ENCODE data around the gene METTL22. TPM values are rescaled to one million over a fixed set of nuclear protein-coding genes. Genes with fewer than 3 reads are reported as not detected.

The METTL22 gene
- total and polyA plus RNA-seq, 2 donors from 2014 or later: 12.0 to 26.2 TPM

GRCh38 chr16:8628981-8629725, 7.7 kb downstream of the METTL22 start:
- no peaks in the 10 kb centered on the region for H3K9me3 ChIP-seq (ENCODE audit: control insufficient read depth in 2 of 3, insufficient read depth in 1 of 3, low read length in 3 of 3)

GRCh38 chr16:8630255-8630953, 8.9 kb downstream of the METTL22 start:
- H3K9ac ChIP-seq (ENCODE audit: low read length in 3 of 3): no peak overlapping the region
- DNase-seq (no peak), FAIRE-seq (no peak)
- TF ChIP-seq CTCF (IDR thresholded peaks at IDR 0.05; ENCODE audit: borderline replicate concordance, extremely low read depth, insufficient read depth): no peak
- no peaks in the 10 kb centered on the region for H3K27me3 ChIP-seq (ENCODE audit: control insufficient read depth, insufficient read depth, low read length)
- peaks cover 8 to 69% (median 47%) of the 10 kb centered on the region in 3 donors for H3K36me3 ChIP-seq (ENCODE audit: control insufficient read depth in 2 of 3, insufficient read depth in 3 of 3, low read length in 3 of 3)
- H3K4me3 ChIP-seq (ENCODE audit: low read length in 3 of 3): no peak overlapping the region
- no peaks in the 10 kb centered on the region for H3K4me1 ChIP-seq (ENCODE audit: control insufficient read depth in 2 of 3, insufficient read depth in 2 of 3, low read depth in 1 of 3, low read length in 3 of 3)
- intact Hi-C loops (cut with DNase I): no loop called here
- no peaks in the 10 kb centered on the region for H3K9me3 ChIP-seq (ENCODE audit: control insufficient read depth in 2 of 3, insufficient read depth in 1 of 3, low read length in 3 of 3)
- H3K27ac ChIP-seq (ENCODE audit: low read depth in 2 of 2, low read length in 2 of 2): no peak overlapping the region

More at GRCh38 chr16:8628981-8629725, 7.7 kb downstream of the METTL22 start:
- H3K27me3 ChIP-seq (ENCODE audit: control insufficient read depth, insufficient read depth, low read length): no peaks in the 10 kb centered on the region
- TF ChIP-seq CTCF (IDR thresholded peaks at IDR 0.05; ENCODE audit: borderline replicate concordance, extremely low read depth, insufficient read depth): no peak
- no peak overlapping the region for H3K4me3 ChIP-seq (ENCODE audit: low read length in 3 of 3)
- no peak for DNase-seq
- H3K4me1 ChIP-seq (ENCODE audit: control insufficient read depth in 2 of 3, insufficient read depth in 2 of 3, low read depth in 1 of 3, low read length in 3 of 3): no peaks in the 10 kb centered on the region
- intact Hi-C loops (cut with DNase I): no loop called here
- H3K9ac ChIP-seq (ENCODE audit: low read length in 3 of 3): no peak overlapping the region
- H3K27ac ChIP-seq (ENCODE audit: low read depth in 2 of 2, low read length in 2 of 2): no peak overlapping the region
- no peak for FAIRE-seq
- peaks cover 9 to 60% (median 43%) of the 10 kb centered on the region in 3 donors for H3K36me3 ChIP-seq (ENCODE audit: control insufficient read depth in 2 of 3, insufficient read depth in 3 of 3, low read length in 3 of 3)

- FAIRE-seq: no peak
Observed at GRCh38 chr16:8631373-8631772, 9.9 kb downstream of the METTL22 start.

More at GRCh38 chr16:8631373-8631772, 9.9 kb downstream of the METTL22 start:
- Histone ChIP-seq H3K9me3 (ENCODE audit: control insufficient read depth in 2 of 3, insufficient read depth in 1 of 3, low read length in 3 of 3) (no peaks in the 10 kb centered on the region), H3K9ac (ENCODE audit: low read length in 3 of 3) (no peak overlapping the region), H3K4me3 (ENCODE audit: low read length in 3 of 3) (no peak overlapping the region), H3K27me3 (ENCODE audit: control insufficient read depth, insufficient read depth, low read length) (no peaks in the 10 kb centered on the region), H3K4me1 (ENCODE audit: control insufficient read depth in 2 of 3, insufficient read depth in 2 of 3, low read depth in 1 of 3, low read length in 3 of 3) (no peaks in the 10 kb centered on the region), H3K36me3 (ENCODE audit: control insufficient read depth in 2 of 3, insufficient read depth in 3 of 3, low read length in 3 of 3) (peaks cover 7 to 72% (median 42%) of the 10 kb centered on the region in 3 donors), H3K27ac (ENCODE audit: low read depth in 2 of 2, low read length in 2 of 2) (no peak overlapping the region)
- DNase-seq: no peak
- TF ChIP-seq CTCF (IDR thresholded peaks at IDR 0.05; ENCODE audit: borderline replicate concordance, extremely low read depth, insufficient read depth): no peak
- intact Hi-C loops (cut with DNase I): no loop called here
